ENCODE data around the gene PROX2.

DNA sequence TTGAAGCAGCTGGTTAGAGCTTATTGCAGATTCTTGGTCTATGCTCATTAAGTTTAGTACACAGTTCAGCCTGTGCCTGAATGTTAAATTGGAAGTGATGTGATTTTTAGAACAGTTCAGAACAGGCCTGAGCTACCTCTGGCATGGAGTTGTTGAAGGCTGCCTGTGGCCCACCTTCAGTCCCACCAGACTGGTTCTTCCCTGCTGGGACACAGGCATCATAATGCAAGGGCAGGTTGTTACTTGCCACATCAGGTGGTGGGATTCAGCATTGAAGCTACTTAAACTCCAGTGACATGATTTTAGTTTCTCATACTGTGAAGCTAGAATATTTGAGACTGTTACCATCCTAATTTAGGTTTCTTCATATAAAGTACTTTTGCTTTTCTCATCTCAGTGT, 49.4 kb downstream of the PROX2 start:
- TF ChIP-seq, protein P1, sequence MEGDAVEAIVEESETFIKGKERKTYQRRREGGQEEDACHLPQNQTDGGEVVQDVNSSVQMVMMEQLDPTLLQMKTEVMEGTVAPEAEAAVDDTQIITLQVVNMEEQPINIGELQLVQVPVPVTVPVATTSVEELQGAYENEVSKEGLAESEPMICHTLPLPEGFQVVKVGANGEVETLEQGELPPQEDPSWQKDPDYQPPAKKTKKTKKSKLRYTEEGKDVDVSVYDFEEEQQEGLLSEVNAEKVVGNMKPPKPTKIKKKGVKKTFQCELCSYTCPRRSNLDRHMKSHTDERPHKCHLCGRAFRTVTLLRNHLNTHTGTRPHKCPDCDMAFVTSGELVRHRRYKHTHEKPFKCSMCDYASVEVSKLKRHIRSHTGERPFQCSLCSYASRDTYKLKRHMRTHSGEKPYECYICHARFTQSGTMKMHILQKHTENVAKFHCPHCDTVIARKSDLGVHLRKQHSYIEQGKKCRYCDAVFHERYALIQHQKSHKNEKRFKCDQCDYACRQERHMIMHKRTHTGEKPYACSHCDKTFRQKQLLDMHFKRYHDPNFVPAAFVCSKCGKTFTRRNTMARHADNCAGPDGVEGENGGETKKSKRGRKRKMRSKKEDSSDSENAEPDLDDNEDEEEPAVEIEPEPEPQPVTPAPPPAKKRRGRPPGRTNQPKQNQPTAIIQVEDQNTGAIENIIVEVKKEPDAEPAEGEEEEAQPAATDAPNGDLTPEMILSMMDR (IDR thresholded peaks at IDR 0.05) = no peak
- TF ChIP-seq POLR2A (IDR thresholded peaks at IDR 0.05) = no peak

All from lower leg skin (tissue), 3 donors.